Activated CD4-positive, alpha-beta T cell treated with anti-CD3 and anti-CD28 coated beads for 24 hours (primary cell): ENCODE measurements around the gene OR5K4.
"Not testable (repeated sequence)": the region's sequence is repeated elsewhere in the genome, so short reads cannot be mapped to it uniquely, and the experiment has no call there.

Source experiments
- DNase-seq, 2 donors: peaks; one replicate each; pipeline ENCODE4 v3.0.0-alpha.2; 2020; ENCODE audit warnings: low read depth in 2 of 2

Gene OR5K4

DNA sequence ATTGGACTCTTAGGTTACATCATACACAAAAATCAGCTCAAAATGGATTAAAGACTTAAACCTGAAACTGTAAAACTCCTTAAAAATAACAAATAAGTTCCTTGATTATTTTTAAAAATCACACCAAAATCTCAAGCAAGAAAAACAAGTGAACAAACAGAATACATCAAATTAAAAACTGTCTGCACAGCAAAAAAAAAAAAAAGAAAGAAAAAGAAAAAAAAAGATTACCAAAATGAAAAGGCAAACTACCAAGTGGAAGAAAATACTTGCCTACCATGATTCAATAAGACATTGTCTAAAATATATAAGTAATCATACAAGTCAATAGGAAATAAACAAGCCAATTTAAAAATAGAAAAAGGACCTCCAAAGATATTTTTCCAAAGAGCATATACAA, 17.5 kb downstream of the OR5K4 start:
- no peak for DNase-seq

DNA sequence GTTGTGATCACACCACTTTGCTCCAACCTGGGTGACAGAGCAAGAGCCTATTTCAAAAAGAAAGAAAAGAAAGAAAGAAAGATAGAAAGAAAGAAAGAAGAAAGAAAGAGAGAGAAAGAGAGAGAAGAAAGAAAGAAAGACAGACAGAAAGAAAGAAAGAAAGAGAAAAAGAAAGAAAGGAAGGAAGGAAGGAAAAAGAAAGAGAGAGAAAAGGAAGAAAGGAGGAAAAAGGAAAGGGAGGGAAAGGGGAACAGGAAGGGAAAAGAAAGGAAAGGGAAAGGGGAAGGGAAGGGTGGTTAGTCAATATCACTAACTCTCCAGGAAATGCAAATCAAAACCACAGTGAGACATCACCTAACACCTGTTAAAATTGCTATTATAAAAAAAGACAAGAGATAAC, 18.2 kb downstream of the OR5K4 start:
- no peak for DNase-seq

DNA sequence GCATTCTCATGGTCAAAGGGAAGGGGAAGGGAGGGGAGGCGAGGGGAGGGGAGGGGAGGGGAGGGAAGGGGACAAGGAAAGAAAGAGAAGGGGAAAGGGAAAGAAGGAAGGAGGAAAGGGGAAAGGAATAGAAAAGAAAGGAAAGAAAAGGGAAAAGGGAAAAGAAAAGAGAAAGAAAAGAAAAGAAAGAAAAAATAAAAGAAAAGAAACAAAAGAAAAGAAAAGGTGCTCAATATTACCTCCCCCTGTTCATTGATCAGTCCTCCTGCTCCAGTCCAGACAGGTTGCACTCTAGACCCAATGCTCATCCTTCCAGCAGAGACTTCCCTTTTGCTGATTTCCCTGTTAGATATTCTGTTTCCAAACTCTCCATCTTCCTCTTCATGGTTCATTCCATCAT, 18.8 kb downstream of the OR5K4 start:
- no peak for DNase-seq

DNA sequence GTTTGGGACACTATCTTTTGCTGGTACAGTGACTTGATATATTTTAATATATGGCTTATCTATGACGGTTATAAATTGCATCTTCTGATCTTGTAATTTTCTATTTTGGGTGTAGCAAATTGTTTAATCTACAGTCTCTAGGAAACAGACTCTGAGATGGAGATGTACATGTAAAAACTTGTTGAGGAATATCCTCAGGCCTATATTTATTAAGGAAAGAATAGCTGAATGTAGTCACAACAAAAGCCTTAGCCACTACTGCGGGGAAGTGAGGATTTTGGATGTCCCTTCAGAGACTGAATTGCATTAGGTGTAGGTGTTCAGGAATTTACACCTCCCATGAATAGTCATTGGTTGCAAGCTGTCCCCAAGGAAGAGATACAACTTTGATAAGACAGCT, 23.0 kb downstream of the OR5K4 start:
- DNase-seq = no peak

DNA sequence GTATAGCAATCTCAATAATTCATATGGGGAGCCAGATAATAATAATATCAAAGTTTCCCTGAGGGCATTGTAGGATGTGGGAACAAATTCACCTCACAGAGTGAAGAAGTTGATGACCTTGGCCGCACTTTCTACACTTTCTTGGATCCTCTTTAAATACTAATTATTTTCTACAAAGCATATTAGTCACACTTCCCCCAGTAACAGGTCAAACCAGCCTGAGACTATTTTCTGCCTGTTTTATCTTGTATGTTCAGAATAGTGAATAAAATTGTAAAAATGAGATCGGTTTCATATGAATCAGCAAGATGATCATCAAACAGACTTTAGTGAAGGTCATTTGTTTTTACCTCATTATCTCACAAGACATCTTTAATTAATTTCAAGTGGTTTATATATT, 34.5 kb downstream of the OR5K4 start:
- DNase-seq = no peak

DNA sequence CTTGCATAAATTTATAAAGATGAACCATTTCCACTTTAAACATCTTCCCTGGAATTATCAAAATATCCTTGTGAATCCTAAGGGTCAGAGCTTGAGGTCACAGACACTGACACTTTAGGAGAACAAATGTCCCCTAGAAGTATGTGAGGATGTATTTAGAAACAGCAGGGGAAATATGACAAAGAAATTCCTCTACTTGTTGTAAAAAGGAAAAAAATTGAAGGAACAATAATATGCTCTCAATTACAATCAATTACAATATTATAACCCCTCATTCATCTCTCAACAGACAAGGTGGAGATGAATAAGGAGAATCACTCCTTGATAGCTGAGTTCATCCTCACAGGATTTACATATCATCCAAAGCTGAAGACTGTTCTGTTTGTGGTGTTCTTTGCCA, 36.7 kb downstream of the OR5K4 start, which contains the start of gene OR5K3:
Gene OR5K3, plus strand, starts transcription at position 301 of the 400 bp plus-strand sequence. Its CDS starts 0 bp downstream, at position 301.
- no peak for DNase-seq

DNA sequence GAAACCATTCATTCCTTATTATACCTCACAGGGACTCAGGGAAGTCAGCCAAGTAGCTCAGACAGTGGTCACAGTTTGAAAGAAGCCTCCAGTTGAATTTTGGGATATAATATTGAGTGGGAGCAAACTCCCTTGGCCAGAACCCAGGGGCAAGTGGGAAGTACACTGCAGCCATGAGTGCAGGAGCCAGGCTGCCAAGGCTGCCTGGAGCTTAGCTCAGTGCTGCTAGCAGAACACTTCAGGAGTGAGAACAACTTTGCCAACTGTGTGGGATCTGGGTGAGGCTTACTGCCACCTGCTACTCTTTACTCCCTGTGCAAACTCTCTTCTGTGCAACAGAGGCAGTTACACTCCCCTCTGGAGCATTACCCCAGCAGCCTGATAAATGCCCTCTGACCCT, 41.4 kb downstream of the OR5K4 start:
- DNase-seq = no peak

DNA sequence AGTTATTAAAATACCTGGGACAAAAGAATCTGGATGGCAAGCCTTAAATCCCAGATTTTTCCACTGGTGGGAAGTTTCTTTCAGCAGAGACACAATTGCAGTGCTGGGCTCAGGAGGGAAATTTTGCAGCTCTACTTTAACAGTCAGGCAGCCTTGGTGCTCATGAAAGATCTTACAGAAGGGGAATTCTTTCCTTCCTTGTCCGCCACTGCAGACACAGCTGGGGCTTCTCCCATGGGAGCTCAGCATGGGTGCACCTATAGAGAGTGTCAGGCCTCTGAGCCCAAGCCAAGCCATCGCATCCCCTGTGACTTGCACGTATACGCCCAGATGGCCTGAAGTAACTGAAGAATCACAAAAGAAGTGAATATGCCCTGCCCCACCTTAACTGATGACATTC, 42.8 kb downstream of the OR5K4 start:
- not testable (repeated sequence) for DNase-seq

DNA sequence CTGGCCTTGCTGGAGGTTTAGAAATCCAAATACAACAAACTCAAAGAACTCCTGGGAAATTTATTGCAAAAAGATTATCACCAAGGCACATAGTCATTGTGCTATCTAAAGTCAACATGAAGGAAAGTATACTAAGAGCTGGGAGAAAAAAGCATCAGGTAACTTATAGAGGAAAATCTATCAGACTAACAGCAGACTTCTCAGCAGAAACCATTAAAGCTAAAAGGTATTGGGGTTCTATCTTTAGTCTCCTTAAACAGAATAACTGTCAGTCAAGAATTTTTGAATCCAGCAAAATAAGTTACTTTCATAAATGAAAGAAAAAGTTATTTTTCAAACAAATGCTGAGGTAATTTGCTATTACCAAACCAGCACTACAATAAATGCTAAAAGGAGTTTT, 44.9 kb downstream of the OR5K4 start:
- no peak for DNase-seq

DNA sequence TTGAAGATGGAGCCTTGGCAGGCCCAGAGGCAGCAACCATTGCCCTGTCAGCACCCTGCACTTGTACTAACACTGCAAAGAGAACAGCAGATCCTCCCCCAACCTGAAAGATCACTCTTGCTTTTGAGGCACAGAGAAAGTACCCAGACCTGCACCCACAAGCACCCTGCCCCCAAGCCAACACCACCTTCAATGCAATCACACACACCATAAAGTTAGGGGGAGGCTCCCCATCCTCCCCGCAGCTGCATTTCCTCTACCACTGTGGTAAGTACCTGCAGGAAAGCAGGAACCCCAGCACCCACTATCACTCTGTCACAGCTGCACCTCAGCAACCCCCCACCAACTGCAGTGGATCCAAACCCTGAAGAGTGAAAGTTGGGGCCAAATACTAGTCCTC, 48.9 kb downstream of the OR5K4 start:
- DNase-seq = no peak

DNA sequence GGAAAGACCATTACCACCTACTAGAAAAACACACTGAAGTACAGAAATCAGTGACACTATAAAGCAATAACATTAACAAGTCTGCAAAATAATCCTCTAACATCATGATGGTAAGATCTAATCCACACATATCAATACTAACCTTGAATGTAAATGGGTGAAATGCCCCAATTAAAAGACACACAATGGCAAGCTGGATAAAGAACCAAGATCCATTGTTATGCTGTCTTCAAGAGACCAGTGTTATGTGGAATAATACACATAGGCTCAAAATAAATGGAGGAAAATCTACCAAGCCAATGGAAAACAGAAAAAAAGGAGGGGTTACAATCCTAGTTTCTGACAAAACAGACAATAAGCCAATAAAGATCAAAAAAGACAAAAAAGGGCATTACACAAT, 50.4 kb downstream of the OR5K4 start:
- DNase-seq = no peak
